ENCODE data around the gene PDCD2.

DNA sequence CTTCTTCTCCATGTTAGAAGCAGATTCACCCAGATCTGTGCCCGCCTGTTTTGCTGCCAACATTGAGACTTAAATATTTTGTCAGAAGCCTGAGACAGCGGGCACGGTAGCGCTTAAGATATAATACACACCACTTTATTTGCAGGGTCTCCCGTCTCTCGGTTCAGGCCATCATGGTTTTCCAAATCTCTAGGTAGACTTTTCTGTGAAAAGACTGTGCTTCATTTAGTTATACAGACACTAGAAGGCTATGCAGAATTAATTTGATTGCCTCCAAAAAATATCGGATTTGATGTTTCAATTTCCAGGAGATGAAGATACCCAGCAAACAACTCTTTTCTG lies 29.7 kb downstream of the PDCD2 start:
- TF ChIP-seq, protein P1, sequence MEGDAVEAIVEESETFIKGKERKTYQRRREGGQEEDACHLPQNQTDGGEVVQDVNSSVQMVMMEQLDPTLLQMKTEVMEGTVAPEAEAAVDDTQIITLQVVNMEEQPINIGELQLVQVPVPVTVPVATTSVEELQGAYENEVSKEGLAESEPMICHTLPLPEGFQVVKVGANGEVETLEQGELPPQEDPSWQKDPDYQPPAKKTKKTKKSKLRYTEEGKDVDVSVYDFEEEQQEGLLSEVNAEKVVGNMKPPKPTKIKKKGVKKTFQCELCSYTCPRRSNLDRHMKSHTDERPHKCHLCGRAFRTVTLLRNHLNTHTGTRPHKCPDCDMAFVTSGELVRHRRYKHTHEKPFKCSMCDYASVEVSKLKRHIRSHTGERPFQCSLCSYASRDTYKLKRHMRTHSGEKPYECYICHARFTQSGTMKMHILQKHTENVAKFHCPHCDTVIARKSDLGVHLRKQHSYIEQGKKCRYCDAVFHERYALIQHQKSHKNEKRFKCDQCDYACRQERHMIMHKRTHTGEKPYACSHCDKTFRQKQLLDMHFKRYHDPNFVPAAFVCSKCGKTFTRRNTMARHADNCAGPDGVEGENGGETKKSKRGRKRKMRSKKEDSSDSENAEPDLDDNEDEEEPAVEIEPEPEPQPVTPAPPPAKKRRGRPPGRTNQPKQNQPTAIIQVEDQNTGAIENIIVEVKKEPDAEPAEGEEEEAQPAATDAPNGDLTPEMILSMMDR (IDR thresholded peaks at IDR 0.05; ENCODE audit: low read depth, low read length, poor library complexity, severe bottlenecking) = no peak
- no peak for TF ChIP-seq EZH2phosphoT487 (IDR thresholded peaks at IDR 0.05; ENCODE audit: borderline replicate concordance, low read length)

Measured in DOHH2 (cell line).